Measurements from ENCODE around the gene RYR2.

GRCh38 chr1:237229333-237229732, 187.3 kb downstream of the RYR2 start:
- TF ChIP-seq POLR2A (IDR thresholded peaks at IDR 0.05) (no peak), CTCF (IDR thresholded peaks at IDR 0.05) (no peak)

Data from breast epithelium (tissue), 3 donors.